Uterus (tissue), 4 donors: ENCODE measurements around the gene RFX1. TPM values are rescaled to one million over a fixed set of nuclear protein-coding genes. Genes with fewer than 3 reads are reported as not detected.

Experiments used
- DNase-seq, 2 donors: peaks; one replicate each; pipeline ENCODE4 v3.0.0-alpha.2; 2019 to 2020
- H3K27ac ChIP-seq, 2 donors: fragments of 200-600 bp; sonication (generic); 1 replicate in 1 of 2; 2 replicates in 1 of 2; pipeline ENCODE4 v1.5.1; 2016 to 2018
- H3K27me3 ChIP-seq, 2 donors: fragments of 200-600 bp; sonication (generic); one replicate each; pipeline ENCODE4 v1.5.1; 2018 to 2019; ENCODE audit warnings: control low read depth in 1 of 2
- H3K36me3 ChIP-seq, 2 donors: fragments of 200-600 bp; sonication (generic); one replicate each; pipeline ENCODE4 v1.5.1; 2019; ENCODE audit warnings: control low read depth in 1 of 2
- H3K4me1 ChIP-seq, 2 donors: fragments of 200-600 bp; sonication (generic); one replicate each; pipeline ENCODE4 v1.5.1; 2018 to 2019; ENCODE audit warnings: control low read depth in 1 of 2
- H3K4me3 ChIP-seq, 2 donors: fragments of 200-600 bp; sonication (generic); 1 replicate in 1 of 2; 2 replicates in 1 of 2; pipeline ENCODE4 v1.5.1; 2018 to 2019; ENCODE audit warnings: mild to moderate bottlenecking in 1 of 2
- H3K9me3 ChIP-seq, 2 donors: fragments of 200-600 bp; sonication (generic); one replicate each; pipeline ENCODE4 v1.5.1; 2019; ENCODE audit warnings: control low read depth in 1 of 2
- CTCF ChIP-seq, 4 experiments: fragments of 200-600 bp in 2 of 4; fragments of 450-650 bp in 2 of 4; sonication (generic) in 2 of 4; IDR thresholded peaks; one replicate each; pipeline ENCODE4 v1.5.1; 2016 to 2019; ENCODE audit warnings: antibody characterized with exemption in 4 of 4, mild to moderate bottlenecking in 2 of 4, moderate library complexity in 1 of 4
- POLR2A ChIP-seq, 2 donors: fragments of 450-650 bp; IDR thresholded peaks; one replicate each; pipeline ENCODE4 v1.6.1; 2016; ENCODE audit warnings: antibody characterized with exemption in 2 of 2, mild to moderate bottlenecking in 1 of 2, moderate library complexity in 1 of 2
- intact Hi-C: fragments of 100-400 bp; cut with DNase I; formaldehyde crosslinking; loops from one replicate; pipeline ENCODE4 v1.15.1; 2023; ENCODE audit warnings: low total_unique reads
- total RNA-seq, 4 donors: library from RNA; depleted of rRNA in 3 of 4; stranded (reverse); fragments of >200 nt in 3 of 4; gene quantifications; one replicate each; pipeline versions ENCODE4 v1.1.0 to v1.2.4, GENCODE V29; 2014 to 2023
- donor health status: DM: yes; HTN: yes; CAD: no.

Gene RFX1
- total RNA-seq, 4 donors from 2014 or later = 0.26 to 14.1 (median 4.1) TPM

GRCh38 chr19:13954185-13954584, 51.9 kb downstream of the RFX1 start:
- TF ChIP-seq POLR2A (IDR thresholded peaks at IDR 0.05) (no peak), CTCF (IDR thresholded peaks at IDR 0.05) (no peak)
- no peak for DNase-seq
- no peak overlapping the region for H3K4me3 ChIP-seq
- H3K9me3 ChIP-seq = no peaks in the 10 kb centered on the region
- H3K27me3 ChIP-seq = no peaks in the 10 kb centered on the region
- intact Hi-C loops = no loop called here
- H3K4me1 ChIP-seq = peaks cover 0 to 3% of the 10 kb centered on the region in 2 donors
- H3K27ac ChIP-seq = no peak overlapping the region
- no peaks in the 10 kb centered on the region for H3K36me3 ChIP-seq

GRCh38 chr19:13952931-13953531, 53.1 kb downstream of the RFX1 start:
- H3K4me3 ChIP-seq = peak overlapping the region; percentile 69 to 72
- intact Hi-C loops = no loop called here
- no peaks in the 10 kb centered on the region for H3K27me3 ChIP-seq
- no peak for DNase-seq
- H3K36me3 ChIP-seq = no peaks in the 10 kb centered on the region
- H3K9me3 ChIP-seq = no peaks in the 10 kb centered on the region
- peaks cover 0 to 3% of the 10 kb centered on the region in 2 donors for H3K4me1 ChIP-seq
- no peak for TF ChIP-seq CTCF (IDR thresholded peaks at IDR 0.05)
- TF ChIP-seq POLR2A (IDR thresholded peaks at IDR 0.05) = no peak
- peak overlapping the region; percentile 47 to 81 for H3K27ac ChIP-seq

- Histone ChIP-seq H3K36me3 (no peaks in the 10 kb centered on the region), H3K4me3 (peak within 1 kb of the TSS; percentile 69 to 72), H3K27ac (peak within 1 kb of the TSS; percentile 47 to 81), H3K27me3 (no peaks in the 10 kb centered on the region), H3K9me3 (no peaks in the 10 kb centered on the region), H3K4me1 (peaks cover 0 to 3% of the 10 kb centered on the region in 2 donors)
- intact Hi-C loops = no loop called here
- TF ChIP-seq POLR2A (IDR thresholded peaks at IDR 0.05) = peak; percentile 14 to 48
- TF ChIP-seq CTCF (IDR thresholded peaks at IDR 0.05) = peak in 1 of 4 experiments; percentile 12
- peak; percentile 99 for DNase-seq
Observed at GRCh38 chr19:13952154-13952930, 53.8 kb downstream of the RFX1 start, which contains the start of gene DCAF15. DCAF15 (plus strand) TSS chr19:13952509; CDS start chr19:13952513, 4 bp downstream.

GRCh38 chr19:13951799-13952153, 54.3 kb downstream of the RFX1 start:
- TF ChIP-seq POLR2A (IDR thresholded peaks at IDR 0.05) = no peak
- intact Hi-C loops = no loop called here
- H3K4me1 ChIP-seq = peaks cover 0 to 3% of the 10 kb centered on the region in 2 donors
- no peaks in the 10 kb centered on the region for H3K27me3 ChIP-seq
- no peaks in the 10 kb centered on the region for H3K9me3 ChIP-seq
- peak overlapping the region; percentile 43 to 48 for H3K27ac ChIP-seq
- H3K4me3 ChIP-seq = peak overlapping the region; percentile 35 to 36
- no peaks in the 10 kb centered on the region for H3K36me3 ChIP-seq
- no peak for DNase-seq

- no peaks in the 10 kb centered on the region for H3K9me3 ChIP-seq
- H3K27ac ChIP-seq = no peak overlapping the region
- H3K4me1 ChIP-seq = peaks cover 0 to 3% of the 10 kb centered on the region in 2 donors
- DNase-seq = no peak
- H3K36me3 ChIP-seq = no peaks in the 10 kb centered on the region
- H3K4me3 ChIP-seq = no peak overlapping the region
- TF ChIP-seq CTCF (IDR thresholded peaks at IDR 0.05) (no peak), POLR2A (IDR thresholded peaks at IDR 0.05) (no peak)
- intact Hi-C loops = no loop called here
- no peaks in the 10 kb centered on the region for H3K27me3 ChIP-seq
Observed at GRCh38 chr19:13951043-13951442, 55.1 kb downstream of the RFX1 start.
